HG03025 (cell line): ENCODE results near the gene USP5.
"Not testable (repeated sequence)": the region's sequence is repeated elsewhere in the genome, so short reads cannot be mapped to it uniquely, and the experiment has no call there.

Experiments used
- ATAC-seq: cut with Tn5 transposase; IDR thresholded peaks from one replicate; pipeline ENCODE4 v1.9.1; 2021; ENCODE audit warnings: mild to moderate bottlenecking, moderate library complexity; ENCODE audit not compliant: unreplicated experiment, low FRiP score

Gene USP5

GRCh38 chr12:6861391-6861790 is 9.4 kb downstream of the USP5 start:
- no peak for ATAC-seq

- no peak for ATAC-seq
These were observed 11.1 kb downstream of the USP5 start for GRCh38 chr12:6863033-6863432.

- no peak for ATAC-seq
These were observed 11.8 kb downstream of the USP5 start for GRCh38 chr12:6863586-6864321.

- ATAC-seq, result not testable (repeated sequence)
These were observed 13.4 kb downstream of the USP5 start for GRCh38 chr12:6865307-6865706.

- no peak for ATAC-seq
These were observed 14.4 kb downstream of the USP5 start for GRCh38 chr12:6866163-6866919.

- ATAC-seq, result peak; percentile 8
These were observed 15.0 kb downstream of the USP5 start for GRCh38 chr12:6866920-6867412.

- peak; percentile 59 for ATAC-seq
These were observed 15.7 kb downstream of the USP5 start, which contains the start of gene TPI1 for GRCh38 chr12:6867413-6868210. TPI1 (plus strand) TSS chr12:6867531; CDS start chr12:6867567, 36 bp downstream.

GRCh38 chr12:6868211-6869048 is 16.5 kb downstream of the USP5 start:
- ATAC-seq, result no peak

GRCh38 chr12:6869049-6870021 is 17.4 kb downstream of the USP5 start:
- no peak for ATAC-seq

- ATAC-seq, result not testable (repeated sequence)
These were observed 18.4 kb downstream of the USP5 start for GRCh38 chr12:6870304-6870703.

GRCh38 chr12:6871052-6871957 is 19.4 kb downstream of the USP5 start:
- ATAC-seq, result no peak

GRCh38 chr12:6872073-6873048 is 20.4 kb downstream of the USP5 start:
- no peak for ATAC-seq

- ATAC-seq, result peak; percentile 70
These were observed 21.4 kb downstream of the USP5 start, which contains the start of gene SPSB2 for GRCh38 chr12:6873094-6874014. SPSB2 (minus strand) TSS chr12:6873303; CDS start chr12:6872901, 402 bp downstream.

GRCh38 chr12:6874015-6874368 is 22.0 kb downstream of the USP5 start:
- not testable (repeated sequence) for ATAC-seq

- not testable (repeated sequence) for ATAC-seq
These were observed 27.9 kb downstream of the USP5 start for GRCh38 chr12:6879824-6880223.
